Measurements from ENCODE around the gene OSBPL7.

- no peak for TF ChIP-seq POLR2A (IDR thresholded peaks at IDR 0.05)
- TF ChIP-seq, protein P1, sequence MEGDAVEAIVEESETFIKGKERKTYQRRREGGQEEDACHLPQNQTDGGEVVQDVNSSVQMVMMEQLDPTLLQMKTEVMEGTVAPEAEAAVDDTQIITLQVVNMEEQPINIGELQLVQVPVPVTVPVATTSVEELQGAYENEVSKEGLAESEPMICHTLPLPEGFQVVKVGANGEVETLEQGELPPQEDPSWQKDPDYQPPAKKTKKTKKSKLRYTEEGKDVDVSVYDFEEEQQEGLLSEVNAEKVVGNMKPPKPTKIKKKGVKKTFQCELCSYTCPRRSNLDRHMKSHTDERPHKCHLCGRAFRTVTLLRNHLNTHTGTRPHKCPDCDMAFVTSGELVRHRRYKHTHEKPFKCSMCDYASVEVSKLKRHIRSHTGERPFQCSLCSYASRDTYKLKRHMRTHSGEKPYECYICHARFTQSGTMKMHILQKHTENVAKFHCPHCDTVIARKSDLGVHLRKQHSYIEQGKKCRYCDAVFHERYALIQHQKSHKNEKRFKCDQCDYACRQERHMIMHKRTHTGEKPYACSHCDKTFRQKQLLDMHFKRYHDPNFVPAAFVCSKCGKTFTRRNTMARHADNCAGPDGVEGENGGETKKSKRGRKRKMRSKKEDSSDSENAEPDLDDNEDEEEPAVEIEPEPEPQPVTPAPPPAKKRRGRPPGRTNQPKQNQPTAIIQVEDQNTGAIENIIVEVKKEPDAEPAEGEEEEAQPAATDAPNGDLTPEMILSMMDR (IDR thresholded peaks at IDR 0.05) = no peak
Observed at GRCh38 chr17:47774987-47775580, 46.5 kb downstream of the OSBPL7 start.
